DMS79 (cell line): Measurements from ENCODE around the gene TGM5.
"Not testable (repeated sequence)": the region's sequence is repeated elsewhere in the genome, so short reads cannot be mapped to it uniquely, and the experiment has no call there.

Experiments used
- DNase-seq: peaks from one replicate; lab custom pipeline; 2025; lab: John Stamatoyannopoulos, UW

The TGM5 gene

GRCh38 chr15:43266834-43267233 lies at the start of gene TGM5:
TGM5 (minus strand) TSS chr15:43266928; CDS start chr15:43266849, 79 bp downstream.
- no peak for DNase-seq

GRCh38 chr15:43314171-43314570 lies 47.4 kb upstream of the TGM5 start:
- no peak for DNase-seq

GRCh38 chr15:43312378-43312777 lies 45.6 kb upstream of the TGM5 start:
- no peak for DNase-seq

GRCh38 chr15:43302205-43302817 lies 35.6 kb upstream of the TGM5 start, which contains the start of gene TGM7:
TGM7 (minus strand) TSS chr15:43302255.
- no peak for DNase-seq

GRCh38 chr15:43299884-43300283 lies 33.2 kb upstream of the TGM5 start:
- DNase-seq: no peak

- no peak for DNase-seq
These were observed 32.7 kb upstream of the TGM5 start for GRCh38 chr15:43299411-43299810.

- no peak for DNase-seq
These were observed 27.5 kb upstream of the TGM5 start for GRCh38 chr15:43294091-43294706.

- DNase-seq: no peak
These were observed 26.7 kb upstream of the TGM5 start for GRCh38 chr15:43293432-43293831.

GRCh38 chr15:43292375-43293078 lies 25.8 kb upstream of the TGM5 start:
- DNase-seq: no peak

GRCh38 chr15:43289656-43290055 lies 22.9 kb upstream of the TGM5 start:
- DNase-seq: not testable (repeated sequence)

- DNase-seq: no peak
These were observed 20.5 kb upstream of the TGM5 start for GRCh38 chr15:43287254-43287653.

GRCh38 chr15:43286074-43286473 lies 19.3 kb upstream of the TGM5 start:
- DNase-seq: no peak

- no peak for DNase-seq
These were observed 18.9 kb upstream of the TGM5 start for GRCh38 chr15:43285609-43286037.

- no peak for DNase-seq
These were observed 16.8 kb upstream of the TGM5 start for GRCh38 chr15:43283526-43283925.

GRCh38 chr15:43281926-43282602 lies 15.3 kb upstream of the TGM5 start:
- DNase-seq: no peak

- no peak for DNase-seq
These were observed 14.3 kb upstream of the TGM5 start for GRCh38 chr15:43280996-43281395.

- no peak for DNase-seq
These were observed 12.8 kb upstream of the TGM5 start for GRCh38 chr15:43279496-43279895.

- DNase-seq: no peak
These were observed 12.1 kb upstream of the TGM5 start for GRCh38 chr15:43278869-43279268.

GRCh38 chr15:43277901-43278300 lies 11.2 kb upstream of the TGM5 start:
- no peak for DNase-seq

- DNase-seq: no peak
These were observed 10.6 kb upstream of the TGM5 start for GRCh38 chr15:43277231-43277823.

GRCh38 chr15:43276563-43277200 lies 10.0 kb upstream of the TGM5 start:
- DNase-seq: no peak
